ENCODE measurements around the gene PIP4K2A. TPM values are rescaled to one million over a fixed set of nuclear protein-coding genes. Genes with fewer than 3 reads are reported as not detected.
A peak's percentile ranks its signal among the peaks of the same experiment; 100 is the strongest.

PIP4K2A gene
- total and polyA plus RNA-seq, 5 donors from 2014 or later, result 41.3 to 156 (median 55.2) TPM

DNA sequence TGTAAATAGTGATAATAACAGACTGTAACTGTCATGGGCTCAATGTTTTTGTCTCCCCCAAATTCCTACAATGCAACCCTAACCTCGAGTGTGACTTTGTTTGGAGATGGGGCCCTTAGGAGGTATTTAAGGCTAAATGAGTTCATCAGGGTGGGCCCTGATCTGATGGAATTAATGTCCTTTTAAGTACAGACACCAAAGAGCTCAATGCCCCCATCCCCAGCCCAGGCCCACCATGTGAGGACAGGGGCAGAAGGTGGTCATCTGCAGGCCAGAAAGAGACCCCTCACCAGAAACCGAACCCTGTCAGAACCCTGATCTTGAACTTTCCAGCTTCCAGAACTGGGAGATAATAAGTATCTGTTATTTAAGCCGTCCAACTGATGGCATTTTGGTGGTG lies 83.2 kb downstream of the PIP4K2A start:
- ATAC-seq (ENCODE audit: low read depth in 2 of 2) (no peak), DNase-seq (no peak)
- Histone ChIP-seq H3K36me3 (ENCODE audit: control insufficient read depth, insufficient read depth, low read length) (no peaks in the 10 kb centered on the region), H3K4me1 (ENCODE audit: control insufficient read depth, insufficient read depth, low read length, poor library complexity, severe bottlenecking) (peaks cover 97% of the 10 kb centered on the region), H3K27me3 (ENCODE audit: control insufficient read depth, insufficient read depth, low read length) (no peaks in the 10 kb centered on the region), H3K9me3 (ENCODE audit: control insufficient read depth in 2 of 2, low read length in 2 of 2) (no peaks in the 10 kb centered on the region), H3K27ac (ENCODE audit: insufficient read depth, low read length, poor library complexity, severe bottlenecking) (peak overlapping the region; percentile 94), H3K4me3 (ENCODE audit: low read depth, low read length) (peak overlapping the region; percentile 79)
- H3K9me3 Mint-ChIP-seq, result no peaks in the 10 kb centered on the region
- peaks cover 13% of the 10 kb centered on the region for H3K36me3 Mint-ChIP-seq
- H3K27me3 Mint-ChIP-seq, result no peaks in the 10 kb centered on the region
- H3K4me3 Mint-ChIP-seq, result peak overlapping the region; percentile 73 to 81 (median 78)
- peak overlapping the region; percentile 88 to 98 (median 96) for H3K27ac Mint-ChIP-seq
- peaks cover 51 to 96% (median 84%) of the 10 kb centered on the region in 4 donors for H3K4me1 Mint-ChIP-seq

DNA sequence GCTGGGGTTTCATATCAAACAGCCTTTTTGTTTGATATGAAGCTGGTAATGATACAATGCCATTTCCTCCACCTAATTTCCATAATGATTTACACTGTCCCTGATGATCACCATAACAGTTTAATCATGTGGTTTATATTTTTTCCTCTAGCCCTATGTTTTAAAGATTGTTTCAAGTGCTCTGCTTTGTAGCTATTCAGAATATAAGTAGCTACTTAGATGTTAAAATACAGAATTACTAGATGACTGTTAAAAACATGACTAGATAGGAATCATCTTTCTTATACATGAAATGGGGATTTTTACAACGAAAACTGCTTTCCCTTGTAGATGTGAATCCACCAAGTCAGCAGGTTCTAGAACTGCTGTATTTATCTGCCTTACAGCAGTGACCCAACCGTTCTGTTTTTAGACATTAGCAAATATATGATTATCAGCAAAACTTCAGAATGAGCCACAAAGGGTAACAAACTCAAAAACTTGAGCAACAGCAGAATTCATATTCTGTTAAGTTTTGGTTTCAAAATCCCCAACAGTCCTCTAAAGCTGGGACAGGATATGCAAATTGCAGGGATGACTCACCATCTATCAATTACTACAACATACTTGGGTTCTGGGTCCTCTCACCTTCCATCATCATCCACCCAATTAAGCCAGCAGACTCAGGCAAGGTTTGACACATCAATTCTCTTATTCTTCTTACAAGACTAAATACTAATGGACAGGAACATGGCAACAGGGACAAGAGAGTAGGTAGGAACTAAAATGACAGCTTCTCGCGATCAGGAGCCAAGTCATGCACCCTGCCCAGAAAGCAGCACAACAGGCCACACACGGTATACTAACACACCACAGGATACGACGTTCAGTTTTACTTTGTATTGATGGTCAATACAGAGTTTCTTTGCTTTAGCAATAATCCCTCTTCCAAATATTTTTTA lies 83.9 kb downstream of the PIP4K2A start:
- peaks cover 9% of the 10 kb centered on the region for H3K36me3 Mint-ChIP-seq
- no peaks in the 10 kb centered on the region for H3K9me3 Mint-ChIP-seq
- H3K4me3 ChIP-seq (ENCODE audit: low read depth, low read length), result peak overlapping the region; percentile 79
- H3K27ac Mint-ChIP-seq, result peak overlapping the region; percentile 88 to 98 (median 96)
- ATAC-seq (ENCODE audit: low read depth in 2 of 2) (peak; percentile 93 to 94), DNase-seq (peak; percentile 45 to 88 (median 66))
- peaks cover 97% of the 10 kb centered on the region for H3K4me1 ChIP-seq (ENCODE audit: control insufficient read depth, insufficient read depth, low read length, poor library complexity, severe bottlenecking)
- H3K27me3 ChIP-seq (ENCODE audit: control insufficient read depth, insufficient read depth, low read length), result no peaks in the 10 kb centered on the region
- no peaks in the 10 kb centered on the region for H3K9me3 ChIP-seq (ENCODE audit: control insufficient read depth in 2 of 2, low read length in 2 of 2)
- no peaks in the 10 kb centered on the region for H3K27me3 Mint-ChIP-seq
- no peaks in the 10 kb centered on the region for H3K36me3 ChIP-seq (ENCODE audit: control insufficient read depth, insufficient read depth, low read length)
- H3K4me3 Mint-ChIP-seq, result peak overlapping the region; percentile 70 to 81 (median 74)
- peaks cover 49 to 97% (median 86%) of the 10 kb centered on the region in 4 donors for H3K4me1 Mint-ChIP-seq
- peak overlapping the region; percentile 94 for H3K27ac ChIP-seq (ENCODE audit: insufficient read depth, low read length, poor library complexity, severe bottlenecking)

DNA sequence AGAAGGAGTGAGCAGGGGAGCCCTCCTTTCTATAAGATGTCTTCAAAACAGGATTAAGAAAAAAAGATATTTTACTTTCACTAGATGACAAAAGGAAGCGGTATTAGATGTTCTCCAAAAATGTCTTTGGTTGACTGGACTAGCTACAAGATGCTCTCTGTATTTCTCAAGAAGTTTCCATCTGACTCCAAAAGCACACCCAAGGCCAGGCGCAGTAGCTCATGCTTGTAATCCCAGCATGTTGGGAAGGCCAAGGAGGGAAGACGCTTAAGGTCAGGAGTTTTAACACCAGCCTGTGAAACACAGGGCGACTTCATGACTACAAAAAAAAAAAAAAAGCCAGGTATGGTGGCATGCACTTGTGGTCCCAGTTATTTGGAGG lies 84.5 kb downstream of the PIP4K2A start:
- peak in 1 of 3 donors; percentile 59 for DNase-seq
- Histone ChIP-seq H3K27me3 (ENCODE audit: control insufficient read depth, insufficient read depth, low read length) (no peaks in the 10 kb centered on the region), H3K9me3 (ENCODE audit: control insufficient read depth in 2 of 2, low read length in 2 of 2) (no peaks in the 10 kb centered on the region), H3K4me1 (ENCODE audit: control insufficient read depth, insufficient read depth, low read length, poor library complexity, severe bottlenecking) (peaks cover 97% of the 10 kb centered on the region), H3K4me3 (ENCODE audit: low read depth, low read length) (peak overlapping the region; percentile 79), H3K27ac (ENCODE audit: insufficient read depth, low read length, poor library complexity, severe bottlenecking) (peak overlapping the region; percentile 94), H3K36me3 (ENCODE audit: control insufficient read depth, insufficient read depth, low read length) (no peaks in the 10 kb centered on the region)
- peak overlapping the region; percentile 70 to 81 (median 74) for H3K4me3 Mint-ChIP-seq
- H3K27me3 Mint-ChIP-seq, result no peaks in the 10 kb centered on the region
- H3K4me1 Mint-ChIP-seq, result peaks cover 51 to 97% (median 86%) of the 10 kb centered on the region in 4 donors
- peak overlapping the region; percentile 88 to 98 (median 96) for H3K27ac Mint-ChIP-seq
- ATAC-seq (ENCODE audit: low read depth in 2 of 2), result no peak
- H3K9me3 Mint-ChIP-seq, result no peaks in the 10 kb centered on the region
- peaks cover 4% of the 10 kb centered on the region for H3K36me3 Mint-ChIP-seq

DNA sequence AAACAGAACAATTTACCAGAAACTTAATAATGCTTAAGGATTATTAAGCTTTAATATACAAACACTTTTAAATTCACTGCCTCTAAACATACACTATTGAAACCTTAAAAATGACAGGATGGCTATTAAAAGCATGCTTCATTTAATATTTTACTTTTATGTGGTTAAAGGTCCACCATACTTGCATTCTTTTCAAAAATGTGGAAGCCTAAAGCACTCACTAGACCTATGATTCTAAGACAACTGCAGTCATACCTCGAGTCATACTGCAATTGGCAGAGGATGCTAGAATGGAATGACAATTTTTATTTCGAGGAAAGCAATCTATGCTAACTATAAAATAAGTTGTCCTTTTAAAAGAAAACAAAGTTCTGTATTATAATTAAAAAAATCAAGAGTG lies 85.3 kb downstream of the PIP4K2A start:
- ATAC-seq (ENCODE audit: low read depth in 2 of 2), result no peak
- Histone ChIP-seq H3K9me3 (ENCODE audit: control insufficient read depth in 2 of 2, low read length in 2 of 2) (no peaks in the 10 kb centered on the region), H3K27ac (ENCODE audit: insufficient read depth, low read length, poor library complexity, severe bottlenecking) (peak overlapping the region; percentile 94), H3K36me3 (ENCODE audit: control insufficient read depth, insufficient read depth, low read length) (no peaks in the 10 kb centered on the region), H3K4me3 (ENCODE audit: low read depth, low read length) (peak overlapping the region; percentile 79), H3K27me3 (ENCODE audit: control insufficient read depth, insufficient read depth, low read length) (no peaks in the 10 kb centered on the region), H3K4me1 (ENCODE audit: control insufficient read depth, insufficient read depth, low read length, poor library complexity, severe bottlenecking) (peaks cover 97% of the 10 kb centered on the region)
- peaks cover 4% of the 10 kb centered on the region for H3K36me3 Mint-ChIP-seq
- peak overlapping the region; percentile 72 to 94 (median 88) for H3K27ac Mint-ChIP-seq
- H3K4me1 Mint-ChIP-seq, result peaks cover 51 to 97% (median 86%) of the 10 kb centered on the region in 4 donors
- no peaks in the 10 kb centered on the region for H3K27me3 Mint-ChIP-seq
- DNase-seq, result no peak
- H3K4me3 Mint-ChIP-seq, result peak overlapping the region in 3 of 4 donors; percentile 40 to 69 (median 67)
- H3K9me3 Mint-ChIP-seq, result no peaks in the 10 kb centered on the region

DNA sequence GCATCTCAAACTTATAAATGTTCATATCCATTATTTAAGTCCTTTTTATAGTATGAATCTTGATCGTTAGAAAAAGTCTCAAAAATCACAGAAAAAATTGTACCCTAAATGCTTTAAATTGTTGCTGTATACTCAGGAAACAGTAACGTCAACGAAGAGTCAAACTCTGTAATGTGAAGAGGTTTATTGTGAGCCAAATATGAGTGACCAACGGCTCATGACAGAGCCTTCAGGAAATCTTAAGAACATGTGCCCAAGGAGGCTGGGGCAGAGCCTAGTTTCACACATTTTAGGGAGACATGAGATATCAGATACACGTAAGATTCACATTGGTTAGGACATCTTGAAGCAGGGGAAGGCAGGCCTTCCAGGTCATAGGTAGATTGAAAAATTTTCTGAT lies 86.1 kb downstream of the PIP4K2A start:
- ATAC-seq (ENCODE audit: low read depth in 2 of 2) (no peak), DNase-seq (no peak)
- Histone ChIP-seq H3K27ac (ENCODE audit: insufficient read depth, low read length, poor library complexity, severe bottlenecking) (peak overlapping the region; percentile 94), H3K36me3 (ENCODE audit: control insufficient read depth, insufficient read depth, low read length) (no peaks in the 10 kb centered on the region), H3K9me3 (ENCODE audit: control insufficient read depth in 2 of 2, low read length in 2 of 2) (no peaks in the 10 kb centered on the region), H3K4me3 (ENCODE audit: low read depth, low read length) (peak overlapping the region; percentile 79), H3K4me1 (ENCODE audit: control insufficient read depth, insufficient read depth, low read length, poor library complexity, severe bottlenecking) (peaks cover 97% of the 10 kb centered on the region), H3K27me3 (ENCODE audit: control insufficient read depth, insufficient read depth, low read length) (no peaks in the 10 kb centered on the region)
- Mint-ChIP-seq H3K4me1 (peaks cover 52 to 97% (median 88%) of the 10 kb centered on the region in 4 donors), H3K36me3 (peaks cover 4% of the 10 kb centered on the region), H3K27me3 (no peaks in the 10 kb centered on the region), H3K4me3 (peak overlapping the region; percentile 51 to 73 (median 68)), H3K27ac (peak overlapping the region; percentile 72 to 94 (median 88)), H3K9me3 (no peaks in the 10 kb centered on the region)

DNA sequence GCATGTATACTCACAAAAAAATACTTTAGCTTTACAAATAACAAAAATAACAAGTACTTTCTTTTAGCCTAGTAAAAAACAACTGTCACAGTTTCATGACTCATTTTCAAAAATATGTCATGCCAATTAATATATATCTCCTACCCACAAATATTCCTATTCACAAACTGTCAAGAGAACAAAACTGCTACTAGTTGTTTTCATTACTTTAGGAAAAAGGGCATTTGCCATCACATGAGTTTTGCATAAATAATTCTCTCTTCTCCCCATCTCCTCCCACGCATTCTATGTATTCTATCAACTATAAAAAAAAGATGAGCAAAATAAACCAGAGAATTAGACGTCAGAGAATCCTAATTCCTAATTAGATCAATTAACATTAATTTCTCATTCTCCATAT lies 87.6 kb downstream of the PIP4K2A start:
- Mint-ChIP-seq H3K27me3 (no peaks in the 10 kb centered on the region), H3K36me3 (peaks cover 9% of the 10 kb centered on the region), H3K4me1 (peaks cover 58 to 96% (median 87%) of the 10 kb centered on the region in 4 donors), H3K27ac (peak overlapping the region; percentile 52 to 98 (median 88)), H3K9me3 (no peaks in the 10 kb centered on the region), H3K4me3 (peak overlapping the region; percentile 13 to 65 (median 40))
- H3K4me1 ChIP-seq (ENCODE audit: control insufficient read depth, insufficient read depth, low read length, poor library complexity, severe bottlenecking), result peaks cover 99% of the 10 kb centered on the region
- DNase-seq (no peak), ATAC-seq (ENCODE audit: low read depth in 2 of 2) (no peak)
- no peaks in the 10 kb centered on the region for H3K36me3 ChIP-seq (ENCODE audit: control insufficient read depth, insufficient read depth, low read length)
- no peaks in the 10 kb centered on the region for H3K9me3 ChIP-seq (ENCODE audit: control insufficient read depth in 2 of 2, low read length in 2 of 2)
- H3K27me3 ChIP-seq (ENCODE audit: control insufficient read depth, insufficient read depth, low read length), result no peaks in the 10 kb centered on the region
- peak overlapping the region; percentile 94 for H3K27ac ChIP-seq (ENCODE audit: insufficient read depth, low read length, poor library complexity, severe bottlenecking)
- peak overlapping the region; percentile 51 for H3K4me3 ChIP-seq (ENCODE audit: low read depth, low read length)

DNA sequence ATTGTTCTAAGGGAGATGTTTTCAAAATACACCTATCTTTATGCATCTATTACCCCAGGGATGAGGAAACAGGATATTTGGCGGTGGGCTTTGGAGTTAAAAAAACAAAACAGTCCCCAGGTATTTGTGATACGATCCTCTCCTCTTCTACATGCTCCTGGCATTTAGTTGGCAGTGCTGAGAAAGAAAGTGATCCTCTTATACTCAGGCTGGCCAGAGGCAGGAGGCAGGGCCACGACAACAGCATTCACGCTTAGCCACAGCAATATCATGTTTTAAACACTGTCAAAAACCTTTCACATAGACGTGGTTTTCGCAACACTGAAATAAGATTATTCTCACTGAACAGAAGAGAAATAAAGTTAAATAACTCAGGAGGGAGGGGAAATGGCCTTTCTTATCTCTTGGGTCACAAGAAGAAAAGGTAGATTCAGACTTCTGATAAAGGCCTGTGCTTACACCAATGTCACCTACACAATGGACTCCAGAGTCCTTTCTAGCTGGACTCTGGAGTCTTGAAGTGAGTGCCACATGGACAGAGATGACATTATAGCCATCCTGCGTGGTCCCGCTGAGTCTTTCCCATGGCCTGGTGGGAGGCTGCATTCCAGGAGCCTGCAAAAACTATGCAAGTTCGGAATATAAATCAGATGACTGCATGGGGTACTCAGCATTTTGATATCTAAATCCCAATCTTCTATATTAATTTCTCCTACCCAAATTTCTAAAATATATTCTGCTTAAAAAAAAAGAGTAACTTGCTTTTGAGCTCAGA lies 88.7 kb downstream of the PIP4K2A start:
- Histone ChIP-seq H3K36me3 (ENCODE audit: control insufficient read depth, insufficient read depth, low read length) (no peaks in the 10 kb centered on the region), H3K27me3 (ENCODE audit: control insufficient read depth, insufficient read depth, low read length) (no peaks in the 10 kb centered on the region), H3K27ac (ENCODE audit: insufficient read depth, low read length, poor library complexity, severe bottlenecking) (peak overlapping the region; percentile 94), H3K4me3 (ENCODE audit: low read depth, low read length) (peak overlapping the region; percentile 51), H3K4me1 (ENCODE audit: control insufficient read depth, insufficient read depth, low read length, poor library complexity, severe bottlenecking) (peaks cover 98% of the 10 kb centered on the region), H3K9me3 (ENCODE audit: control insufficient read depth in 2 of 2, low read length in 2 of 2) (no peaks in the 10 kb centered on the region)
- DNase-seq (no peak), ATAC-seq (ENCODE audit: low read depth in 2 of 2) (no peak)
- Mint-ChIP-seq H3K9me3 (no peaks in the 10 kb centered on the region), H3K27me3 (no peaks in the 10 kb centered on the region), H3K27ac (peak overlapping the region; percentile 88 to 98 (median 89)), H3K36me3 (peaks cover 12% of the 10 kb centered on the region), H3K4me3 (peak overlapping the region; percentile 30 to 93 (median 60)), H3K4me1 (peaks cover 60 to 96% (median 87%) of the 10 kb centered on the region in 4 donors)

Measured in CD4-positive, CD25-positive, alpha-beta regulatory T cell (primary cell).